Natural killer cell (primary cell): ENCODE measurements around the gene NAB2. TPM values are rescaled to one million over a fixed set of nuclear protein-coding genes. Genes with fewer than 3 reads are reported as not detected.

Experiments used
- ATAC-seq, 3 donors: fragments of 150-1000 bp in 2 of 3; fragments of 200-7000 bp in 1 of 3; cut with Tn5 transposase; 1 replicate in 1 of 3; 2 replicates in 2 of 3; pipeline ENCODE4 v1.10.0; 2021; ENCODE audit warnings: mild to moderate bottlenecking in 2 of 3, moderate library complexity in 2 of 3
- DNase-seq, 2 donors: peaks; one replicate each; pipeline versions ENCODE4 v3.0.0 to v3.0.0-alpha.2; 2013 to 2021; ENCODE audit warnings: mixed read lengths in 1 of 2
- H3K27ac ChIP-seq: one replicate; pipeline ENCODE4 v1.5.1; 2013; ENCODE audit warnings: mild to moderate bottlenecking, low read length
- H3K27me3 ChIP-seq: one replicate; pipeline ENCODE4 v1.6.1; 2013; ENCODE audit warnings: low read length; ENCODE audit not compliant: control insufficient read depth, insufficient read depth
- H3K36me3 ChIP-seq: one replicate; pipeline ENCODE4 v1.6.1; 2013; ENCODE audit warnings: low read length; ENCODE audit not compliant: control insufficient read depth, insufficient read depth
- H3K4me1 ChIP-seq: one replicate; pipeline ENCODE4 v1.6.1; 2013; ENCODE audit warnings: low read length; ENCODE audit not compliant: control insufficient read depth, insufficient read depth
- H3K4me3 ChIP-seq: one replicate; pipeline ENCODE4 v1.5.1; 2013; ENCODE audit warnings: low read length
- H3K9me3 ChIP-seq: one replicate; pipeline ENCODE4 v1.6.1; 2013; ENCODE audit warnings: low read length; ENCODE audit not compliant: control insufficient read depth, insufficient read depth
- H3K27ac Mint-ChIP-seq, 2 donors: one replicate each; pipeline ENCODE4 v1.8.0; 2022; ENCODE audit warnings: mild to moderate bottlenecking in 2 of 2, mixed read lengths in 2 of 2, moderate library complexity in 1 of 2
- H3K27me3 Mint-ChIP-seq, 2 donors: one replicate each; pipeline ENCODE4 v1.8.0; 2022; ENCODE audit warnings: low read depth in 2 of 2, mixed read lengths in 2 of 2
- H3K36me3 Mint-ChIP-seq: one replicate; pipeline ENCODE4 v1.8.0; 2022; ENCODE audit warnings: mixed read lengths
- H3K4me1 Mint-ChIP-seq, 2 donors: one replicate each; pipeline ENCODE4 v1.8.0; 2022; ENCODE audit warnings: mixed read lengths in 2 of 2
- H3K4me3 Mint-ChIP-seq: one replicate; pipeline ENCODE4 v1.8.0; 2022; ENCODE audit warnings: mild to moderate bottlenecking, moderate library complexity, mixed read lengths
- H3K9me3 Mint-ChIP-seq, 2 donors: one replicate each; pipeline ENCODE4 v1.8.0; 2022; ENCODE audit warnings: mixed read lengths in 2 of 2
- CTCF ChIP-seq: fragments of 200-600 bp; IDR thresholded peaks from one replicate; pipeline ENCODE4 v1.8.0; 2022; ENCODE audit warnings: antibody characterized with exemption
- WGBS: methylation state at CpG from one replicate; pipeline ENCODE4 v1.1.7; 2013; ENCODE audit warnings: missing lambda C conversion rate; ENCODE audit not compliant: insufficient coverage; 5-methylcytosine and 5-hydroxymethylcytosine counted together
- intact Hi-C: fragments of 100-400 bp; cut with micrococcal nuclease; formaldehyde crosslinking; loops from one replicate; pipeline ENCODE4 v1.14.2; 2022
- total RNA-seq, 4 donors: library from RNA; stranded (reverse); fragments of 120-200 nt in 1 of 4; gene quantifications; one replicate each; pipeline versions ENCODE4 v1.2.3 to v1.2.4, GENCODE V29; 2013 to 2022

Gene NAB2
- total RNA-seq, 3 donors from 2014 or later (not counting 1 experiment from before 2014, with no cell fraction given) = 4.2 to 7.0 (median 5.4) TPM

DNA sequence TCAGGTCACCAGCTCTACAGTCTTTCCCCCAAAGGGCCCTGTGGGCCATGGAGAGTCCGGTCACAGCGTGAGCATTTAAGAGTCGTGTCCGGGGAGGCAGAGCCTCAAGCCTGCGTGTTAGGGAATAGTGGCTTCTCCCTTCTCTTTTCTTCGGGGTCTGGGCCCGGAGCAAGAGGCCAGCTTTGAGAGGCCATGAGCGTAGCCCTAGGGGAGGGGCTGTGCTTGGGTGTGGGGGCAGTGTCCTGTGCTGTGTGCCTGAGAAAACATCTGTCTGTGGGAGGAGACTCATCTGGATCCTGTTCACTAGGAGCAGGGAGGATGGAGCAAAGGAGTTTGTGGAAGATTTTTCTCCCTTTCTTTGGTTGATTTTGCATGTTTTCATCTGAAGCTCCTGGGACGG is 53.2 kb downstream of the NAB2 start:
- H3K4me1 Mint-ChIP-seq = no peaks in the 10 kb centered on the region
- no peak overlapping the region for H3K27ac Mint-ChIP-seq
- H3K9me3 ChIP-seq = no peaks in the 10 kb centered on the region
- H3K4me3 Mint-ChIP-seq = no peak overlapping the region
- H3K27ac ChIP-seq = no peak overlapping the region
- H3K36me3 ChIP-seq = no peaks in the 10 kb centered on the region
- intact Hi-C loops = no loop called here
- no peak for ATAC-seq
- WGBS = 94% methylated on average over 9 of the region's 9 CpGs
- peaks cover 5% of the 10 kb centered on the region for H3K4me1 ChIP-seq
- no peaks in the 10 kb centered on the region for H3K27me3 ChIP-seq
- no peak overlapping the region for H3K4me3 ChIP-seq
- peaks cover 0 to 6% of the 10 kb centered on the region in 2 donors for H3K27me3 Mint-ChIP-seq
- no peak for DNase-seq
- H3K36me3 Mint-ChIP-seq = no peaks in the 10 kb centered on the region
- no peak for TF ChIP-seq CTCF
- no peaks in the 10 kb centered on the region for H3K9me3 Mint-ChIP-seq

GRCh38 chr12:57142727-57143126 is 53.8 kb downstream of the NAB2 start:
- H3K36me3 ChIP-seq = no peaks in the 10 kb centered on the region
- H3K9me3 ChIP-seq = no peaks in the 10 kb centered on the region
- H3K27me3 ChIP-seq = no peaks in the 10 kb centered on the region
- H3K4me1 Mint-ChIP-seq = no peaks in the 10 kb centered on the region
- no peak overlapping the region for H3K27ac Mint-ChIP-seq
- H3K27me3 Mint-ChIP-seq = peaks cover 0 to 6% of the 10 kb centered on the region in 2 donors
- no peaks in the 10 kb centered on the region for H3K36me3 Mint-ChIP-seq
- no peak overlapping the region for H3K27ac ChIP-seq
- no peak overlapping the region for H3K4me3 Mint-ChIP-seq
- no peak for TF ChIP-seq CTCF
- WGBS = 76% methylated on average over 5 of the region's 7 CpGs
- no peak for ATAC-seq
- DNase-seq = no peak
- intact Hi-C loops = no loop called here
- no peak overlapping the region for H3K4me3 ChIP-seq
- H3K9me3 Mint-ChIP-seq = no peaks in the 10 kb centered on the region
- H3K4me1 ChIP-seq = peaks cover 7% of the 10 kb centered on the region

- 36% methylated on average over 4 of the region's 4 CpGs for WGBS
- intact Hi-C loops = no loop called here
- no peaks in the 10 kb centered on the region for H3K4me1 Mint-ChIP-seq
- H3K27ac Mint-ChIP-seq = no peak overlapping the region
- TF ChIP-seq CTCF = no peak
- no peaks in the 10 kb centered on the region for H3K27me3 ChIP-seq
- no peak overlapping the region for H3K4me3 Mint-ChIP-seq
- no peaks in the 10 kb centered on the region for H3K36me3 Mint-ChIP-seq
- H3K9me3 ChIP-seq = no peaks in the 10 kb centered on the region
- ATAC-seq (no peak), DNase-seq (peak in 1 of 2 donors; percentile 24)
- H3K4me1 ChIP-seq = peaks cover 10% of the 10 kb centered on the region
- no peak overlapping the region for H3K27ac ChIP-seq
- no peaks in the 10 kb centered on the region for H3K9me3 Mint-ChIP-seq
- no peaks in the 10 kb centered on the region for H3K36me3 ChIP-seq
- H3K4me3 ChIP-seq = no peak overlapping the region
- H3K27me3 Mint-ChIP-seq = peaks cover 0 to 6% of the 10 kb centered on the region in 2 donors
Measured at GRCh38 chr12:57143454-57143853, 54.5 kb downstream of the NAB2 start.

Other genes starting within 250 kb of the NAB2 start
- gene SDR9C7, start 154.7 kb upstream of the NAB2 start, total RNA-seq = under 1 TPM in 1 of 3 donors, not detected in 2; 0.20 TPM
- gene RDH16, start 131.5 kb upstream of the NAB2 start, total RNA-seq = 1 to 10 TPM; 1.3 to 2.3 (median 1.6) TPM
- 10 to 100 TPM in 2 of 3 donors, 1 to 10 TPM in 1; 9.5 to 17.6 (median 12.5) TPM for gene ZBTB39, start 82.6 kb upstream of the NAB2 start, total RNA-seq
- gene TAC3, start 72.6 kb upstream of the NAB2 start, total RNA-seq = not detected
- 1 to 10 TPM in 1 of 3 donors, not detected in 2; 1.1 TPM for gene MYO1A, start 39.0 kb upstream of the NAB2 start, total RNA-seq
- 10 to 100 TPM; 11.1 to 16.7 (median 12.1) TPM for gene NEMP1, start 10.3 kb upstream of the NAB2 start, total RNA-seq
- 100 to 1,000 TPM; 277 to 340 (median 319) TPM for gene STAT6, start 22.2 kb downstream of the NAB2 start, total RNA-seq
- gene LRP1, start 39.4 kb downstream of the NAB2 start, total RNA-seq = 10 to 100 TPM in 1 of 3 donors, 1 to 10 TPM in 2; 6.7 to 13.1 (median 9.5) TPM
- not detected for gene LRP1-AS, start 58.5 kb downstream of the NAB2 start, total RNA-seq
- gene NXPH4, start 127.7 kb downstream of the NAB2 start, total RNA-seq = under 1 TPM in 1 of 3 donors, not detected in 2; 0.82 TPM
- 10 to 100 TPM; 28.6 to 39.3 (median 34.9) TPM for gene SHMT2, start 140.6 kb downstream of the NAB2 start, total RNA-seq
- 1 to 10 TPM; 2.4 to 4.1 (median 3.8) TPM for gene STAC3, start 162.1 kb downstream of the NAB2 start, total RNA-seq